Measurements from ENCODE around the gene LYPD1.

GRCh38 chr2:132668189-132668823, 1.7 kb downstream of the LYPD1 start:
- TF ChIP-seq, protein P1, sequence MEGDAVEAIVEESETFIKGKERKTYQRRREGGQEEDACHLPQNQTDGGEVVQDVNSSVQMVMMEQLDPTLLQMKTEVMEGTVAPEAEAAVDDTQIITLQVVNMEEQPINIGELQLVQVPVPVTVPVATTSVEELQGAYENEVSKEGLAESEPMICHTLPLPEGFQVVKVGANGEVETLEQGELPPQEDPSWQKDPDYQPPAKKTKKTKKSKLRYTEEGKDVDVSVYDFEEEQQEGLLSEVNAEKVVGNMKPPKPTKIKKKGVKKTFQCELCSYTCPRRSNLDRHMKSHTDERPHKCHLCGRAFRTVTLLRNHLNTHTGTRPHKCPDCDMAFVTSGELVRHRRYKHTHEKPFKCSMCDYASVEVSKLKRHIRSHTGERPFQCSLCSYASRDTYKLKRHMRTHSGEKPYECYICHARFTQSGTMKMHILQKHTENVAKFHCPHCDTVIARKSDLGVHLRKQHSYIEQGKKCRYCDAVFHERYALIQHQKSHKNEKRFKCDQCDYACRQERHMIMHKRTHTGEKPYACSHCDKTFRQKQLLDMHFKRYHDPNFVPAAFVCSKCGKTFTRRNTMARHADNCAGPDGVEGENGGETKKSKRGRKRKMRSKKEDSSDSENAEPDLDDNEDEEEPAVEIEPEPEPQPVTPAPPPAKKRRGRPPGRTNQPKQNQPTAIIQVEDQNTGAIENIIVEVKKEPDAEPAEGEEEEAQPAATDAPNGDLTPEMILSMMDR (conservative IDR thresholded peaks at IDR 0.05): no peak
- TF ChIP-seq ZFX (IDR thresholded peaks at IDR 0.05): no peak

Measured in C4-2B (cell line).